HT1080 (cell line): Measurements from ENCODE around the gene ZNF627. TPM values are rescaled to one million over a fixed set of nuclear protein-coding genes. Genes with fewer than 3 reads are reported as not detected.

ENCODE experiments used
- total RNA-seq: library from RNA; depleted of rRNA; stranded (reverse); fragments of >200 nt; shearing (Covaris generic); gene quantifications from 2 replicates; pipeline ENCODE4 v1.2.3, GENCODE V29; 2014; rRNA removed

The ZNF627 gene
- total RNA-seq, 1 experiment from 2014 or later = 6.5 TPM

Other genes starting within 250 kb of the ZNF627 start
- gene PLPPR2, start 242.1 kb upstream of the ZNF627 start, total RNA-seq = 0.27 and 1.4 TPM in 2 replicates
- 1.3 and 1.8 TPM in 2 replicates for gene SWSAP1, start 222.8 kb upstream of the ZNF627 start, total RNA-seq
- 0.53 and 2.2 TPM in 2 replicates for gene EPOR, start 213.2 kb upstream of the ZNF627 start, total RNA-seq
- not detected in 2 replicates for gene RGL3, start 178.2 kb upstream of the ZNF627 start, total RNA-seq
- gene ODAD3, start 162.4 kb upstream of the ZNF627 start, total RNA-seq = 0.14 and 0.33 TPM in 2 replicates
- 121 and 159 TPM in 2 replicates for gene PRKCSH, start 161.8 kb upstream of the ZNF627 start, total RNA-seq
- not detected in 2 replicates for gene ELAVL3, start 116.4 kb upstream of the ZNF627 start, total RNA-seq
- 5.2 and 11.6 TPM in 2 replicates for gene ZNF653, start 91.6 kb upstream of the ZNF627 start, total RNA-seq
- 74.5 and 78.8 TPM in 2 replicates for gene ECSIT, start 68.3 kb upstream of the ZNF627 start, total RNA-seq
- gene CNN1, start 58.6 kb upstream of the ZNF627 start, total RNA-seq = 0.45 and 0.63 TPM in 2 replicates
- 137 and 150 TPM in 2 replicates for gene ELOF1, start 38.3 kb upstream of the ZNF627 start, total RNA-seq
- 1.8 and 2.4 TPM in 2 replicates for gene ACP5, start 19.8 kb upstream of the ZNF627 start, total RNA-seq
- 2.7 and 4.1 TPM in 2 replicates for gene ZNF823, start 141.5 kb downstream of the ZNF627 start, total RNA-seq
- gene ZNF441, start 169.5 kb downstream of the ZNF627 start, total RNA-seq = 2.8 and 3.0 TPM in 2 replicates
- 0.03 TPM in 1 of 2 replicates, not detected in the other for gene ZNF491, start 201.0 kb downstream of the ZNF627 start, total RNA-seq
- gene ZNF440, start 216.8 kb downstream of the ZNF627 start, total RNA-seq = 6.1 and 7.8 TPM in 2 replicates